GM21367 (cell line): ENCODE results near the gene ERFE.

Experiments
- ATAC-seq: cut with Tn5 transposase; IDR thresholded peaks from one replicate; pipeline ENCODE4 v1.9.1; 2021; ENCODE audit not compliant: unreplicated experiment

The ERFE gene

DNA sequence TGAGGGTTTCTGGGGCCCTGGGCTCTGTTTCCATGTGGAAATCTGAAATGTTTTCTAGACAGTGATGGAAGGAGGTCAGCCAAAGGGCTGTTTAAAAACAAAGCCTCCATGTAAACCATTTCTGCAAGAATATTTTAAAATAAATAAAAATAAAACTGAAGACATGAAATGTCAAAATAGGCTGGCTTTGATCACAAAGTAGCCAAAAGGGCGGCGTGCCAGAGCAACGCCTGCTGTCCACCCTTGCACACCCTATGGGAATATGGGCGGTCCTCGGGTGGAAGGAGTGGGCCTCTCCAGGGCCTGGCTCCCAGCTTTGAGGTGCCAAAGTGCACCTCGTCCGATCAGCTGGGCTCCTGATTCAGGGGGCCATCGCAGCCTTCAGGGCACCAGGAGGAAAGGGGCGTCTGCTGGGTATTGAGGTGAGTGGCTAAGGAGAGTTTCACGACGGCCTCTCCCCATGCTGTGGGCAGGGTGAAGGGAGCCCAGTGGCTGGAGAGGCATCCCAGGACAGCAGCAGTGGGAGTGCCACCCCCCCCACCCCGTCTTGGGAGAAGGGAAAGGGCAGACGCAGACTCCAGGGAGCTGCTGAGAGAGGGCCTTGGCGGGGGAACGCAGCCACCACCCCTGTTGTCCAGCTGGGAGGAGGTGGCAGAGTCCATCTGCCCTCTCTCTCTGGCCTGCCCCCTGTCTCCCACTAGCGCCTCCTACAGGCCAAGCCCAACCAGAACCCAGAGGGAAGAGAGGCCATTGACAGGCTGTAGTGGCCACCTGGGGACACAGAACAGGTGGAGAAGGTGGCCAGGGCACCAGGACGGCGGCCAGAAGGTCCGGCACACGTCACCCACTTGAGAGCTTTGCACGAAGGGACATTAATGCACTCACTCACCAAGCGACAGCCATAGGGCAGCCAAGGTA lies 5.7 kb upstream of the ERFE start:
- ATAC-seq = no peak

GRCh38 chr2:238154570-238154969 lies 4.2 kb upstream of the ERFE start:
- ATAC-seq = no peak

DNA sequence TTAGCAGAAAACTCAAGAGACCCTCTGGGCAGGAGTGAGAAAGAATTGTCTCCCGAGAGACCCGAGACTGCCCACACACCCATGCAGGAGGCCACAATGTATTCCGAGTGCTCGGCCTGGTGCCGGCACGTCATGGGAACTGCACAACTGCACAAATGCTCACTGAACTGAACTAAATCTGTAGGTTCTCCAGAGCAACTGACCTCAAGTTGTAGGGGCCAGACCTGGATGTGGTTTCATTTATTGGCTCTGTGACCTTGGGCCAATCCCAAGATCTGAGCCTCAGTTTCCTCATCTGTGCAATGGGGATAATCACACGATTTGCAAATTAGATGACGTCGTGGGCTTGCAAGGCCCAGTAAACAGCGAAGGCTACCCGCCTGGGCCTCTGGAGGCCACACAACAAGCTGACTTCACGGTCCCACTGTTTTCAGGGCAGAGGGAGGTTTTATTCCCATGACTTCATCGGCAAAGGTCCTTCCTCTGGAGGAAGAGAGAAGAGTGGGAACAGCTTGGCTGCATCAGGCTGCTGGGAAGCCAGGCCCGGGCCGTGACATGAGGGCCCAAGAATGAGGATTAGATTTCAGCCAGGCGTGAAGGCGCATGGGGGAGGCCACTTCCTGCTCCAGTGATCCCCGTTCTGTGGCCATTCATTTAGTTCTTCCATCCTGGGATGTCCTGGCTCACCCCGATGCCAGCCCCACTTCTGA lies 3.6 kb upstream of the ERFE start:
- no peak for ATAC-seq

- ATAC-seq = no peak
Measured at GRCh38 chr2:238155761-238156694, 2.7 kb upstream of the ERFE start.

DNA sequence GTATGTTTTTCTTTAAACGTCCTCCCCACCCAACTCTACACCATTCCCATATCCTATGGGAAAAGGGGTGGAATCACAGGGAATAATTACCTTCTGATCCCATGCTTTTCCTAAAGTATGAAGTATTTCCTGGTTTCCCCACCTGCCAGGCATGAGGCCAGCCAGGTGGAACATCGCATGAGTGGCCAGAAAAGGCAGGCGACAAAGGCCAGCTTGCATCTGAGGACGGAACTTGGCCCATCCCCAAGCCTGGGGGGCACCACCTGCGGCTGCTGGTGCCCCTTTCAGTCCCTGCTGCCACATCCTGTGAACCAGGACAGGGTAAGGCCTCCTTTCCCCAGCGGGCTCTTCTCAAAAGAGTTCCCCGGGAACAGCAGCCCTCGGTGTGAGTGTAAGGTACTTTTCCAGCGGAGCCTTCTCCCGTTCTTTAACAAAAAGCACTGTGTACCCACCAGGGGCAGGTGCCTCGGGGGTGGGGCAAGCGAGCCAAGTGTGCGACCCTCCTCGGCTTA lies 1.2 kb upstream of the ERFE start:
- ATAC-seq = no peak

DNA sequence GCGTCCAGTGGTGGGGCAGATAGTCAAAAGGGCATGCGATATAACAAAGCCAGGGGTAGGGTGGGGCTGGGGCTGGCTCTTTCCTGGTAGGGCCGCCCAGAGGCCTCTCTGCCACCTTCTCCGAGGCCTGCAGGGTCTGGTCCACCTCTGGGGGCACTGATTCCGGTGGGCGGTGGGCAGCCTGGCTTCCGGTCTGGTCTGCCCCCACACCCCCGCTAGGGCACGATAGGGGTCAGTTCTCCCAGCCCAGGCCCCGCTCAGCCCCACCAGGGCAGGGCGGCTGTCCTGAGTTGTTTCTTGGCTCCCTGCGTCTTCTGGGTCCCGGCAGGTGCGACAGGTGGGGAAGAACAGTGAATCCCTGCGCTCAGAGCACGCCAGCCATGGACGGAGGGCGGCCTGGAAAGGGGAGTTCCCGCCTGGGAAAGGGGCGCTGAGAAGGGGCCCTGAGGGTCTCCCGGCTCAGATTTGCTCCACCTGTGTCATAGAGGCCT lies 707 bp upstream of the ERFE start:
- no peak for ATAC-seq

DNA sequence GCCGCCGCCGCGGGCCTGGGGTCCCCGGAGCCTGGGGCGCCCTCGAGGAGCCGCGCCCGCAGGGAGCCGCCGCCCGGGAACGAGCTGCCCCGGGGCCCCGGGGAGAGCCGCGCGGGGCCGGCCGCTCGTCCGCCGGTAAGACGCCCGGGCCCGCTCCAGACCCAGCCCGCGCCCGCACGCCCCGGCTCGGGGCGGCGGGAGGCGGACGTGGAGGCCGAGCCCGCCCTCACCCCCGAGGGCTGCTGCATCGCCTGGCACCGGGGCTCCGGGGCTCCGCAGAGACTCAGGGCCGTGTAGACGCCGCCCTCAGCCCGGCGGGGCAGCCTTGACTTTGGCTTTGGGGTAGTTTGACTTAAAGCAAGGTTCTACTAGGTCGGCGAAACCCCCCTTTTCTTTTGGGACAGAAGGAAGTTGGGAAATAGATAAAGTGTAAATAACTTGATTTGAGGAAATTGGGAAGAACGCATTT lies 335 bp downstream of the ERFE start:
- ATAC-seq = no peak

DNA sequence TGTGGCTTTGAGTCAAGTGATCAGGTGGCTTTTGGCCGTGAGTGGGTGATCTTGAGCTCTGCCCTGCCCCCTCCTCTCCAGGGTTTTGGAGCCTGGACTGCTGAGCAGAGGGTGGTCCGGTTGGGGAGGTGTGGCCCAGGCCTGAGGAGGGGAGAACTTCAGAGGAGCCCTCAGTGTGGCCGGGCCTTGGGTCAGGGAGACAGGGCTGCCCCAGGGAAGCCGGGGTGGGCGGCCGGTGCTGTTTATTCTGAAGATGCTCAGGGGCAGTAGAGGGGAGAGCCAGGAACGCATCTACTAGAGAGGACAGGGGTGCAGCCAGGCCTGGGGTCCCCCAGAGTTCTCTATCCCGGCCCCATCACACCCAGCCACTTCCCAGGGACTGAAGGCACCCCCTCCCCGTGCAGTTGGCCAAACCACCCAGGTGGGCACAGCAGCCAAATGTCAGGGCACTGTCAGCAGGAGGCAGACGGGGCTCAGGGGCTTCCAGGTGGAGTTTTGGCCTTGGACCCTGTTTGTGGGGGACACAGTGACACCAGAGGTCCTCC lies 963 bp downstream of the ERFE start:
- ATAC-seq = no peak

- ATAC-seq = no peak
Measured at GRCh38 chr2:238160206-238161129, 1.7 kb downstream of the ERFE start.

DNA sequence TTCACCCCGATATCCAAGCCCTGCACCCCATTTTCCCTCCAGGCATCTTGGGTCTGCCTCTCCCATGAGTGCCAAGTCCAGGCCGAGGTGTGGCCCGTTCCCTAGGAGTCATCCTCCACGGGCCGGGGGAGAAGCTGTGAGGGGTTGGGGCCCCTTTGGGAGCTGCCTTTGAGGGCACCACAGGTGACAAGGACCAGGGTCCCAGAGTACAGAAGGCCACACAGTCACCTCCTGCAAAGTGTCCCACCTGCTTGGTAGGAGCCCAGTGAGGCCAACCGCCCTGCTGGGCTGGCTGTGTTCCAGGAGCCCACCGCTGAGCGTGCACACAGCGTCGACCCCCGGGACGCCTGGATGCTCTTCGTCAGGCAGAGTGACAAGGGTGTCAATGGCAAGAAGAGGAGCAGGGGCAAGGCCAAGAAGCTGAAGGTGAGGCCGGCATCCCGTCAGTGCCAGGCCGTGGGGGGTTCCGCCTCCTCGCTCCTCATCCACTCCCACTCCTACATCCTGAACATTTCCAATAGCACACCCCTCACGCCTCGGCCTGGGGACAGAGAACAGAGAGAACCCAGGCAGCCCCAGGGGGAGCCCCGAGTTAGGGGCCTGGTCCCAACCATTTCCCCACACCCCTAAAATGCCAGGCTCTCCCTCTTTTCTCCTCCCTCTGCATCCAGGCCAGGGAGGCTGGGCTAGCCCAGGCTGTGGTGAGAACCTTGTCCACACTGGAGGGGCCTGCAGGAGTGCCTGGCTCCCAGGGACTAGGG lies 2.7 kb downstream of the ERFE start:
- no peak for ATAC-seq

DNA sequence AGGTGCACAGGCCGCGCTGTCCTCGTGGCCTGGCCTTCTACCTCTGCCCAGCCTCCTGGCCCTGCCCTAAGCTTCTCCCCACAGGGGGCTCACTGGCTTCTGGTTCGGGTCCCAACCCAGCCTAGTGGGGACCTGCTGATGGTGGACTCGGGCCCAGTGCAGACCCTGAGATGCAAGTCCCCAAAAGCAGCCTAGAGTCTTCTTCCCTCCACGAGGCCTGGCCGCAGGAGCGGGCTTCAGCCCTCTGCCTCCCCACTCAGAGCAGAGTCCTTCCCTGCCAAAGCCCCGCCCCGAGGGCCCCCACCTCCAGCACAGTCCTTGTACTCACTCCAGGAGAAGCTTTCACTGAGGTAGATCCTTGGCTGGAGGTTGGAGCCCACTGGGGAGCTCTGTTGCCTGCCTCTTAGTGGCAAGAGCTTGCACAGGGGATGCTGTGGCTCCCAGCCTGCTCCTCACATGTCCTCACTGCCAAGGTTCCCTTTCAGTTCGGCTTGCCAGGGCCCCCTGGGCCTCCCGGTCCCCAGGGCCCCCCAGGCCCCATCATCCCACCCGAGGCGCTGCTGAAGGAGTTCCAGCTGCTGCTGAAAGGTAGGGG lies 3.6 kb downstream of the ERFE start:
- no peak for ATAC-seq

DNA sequence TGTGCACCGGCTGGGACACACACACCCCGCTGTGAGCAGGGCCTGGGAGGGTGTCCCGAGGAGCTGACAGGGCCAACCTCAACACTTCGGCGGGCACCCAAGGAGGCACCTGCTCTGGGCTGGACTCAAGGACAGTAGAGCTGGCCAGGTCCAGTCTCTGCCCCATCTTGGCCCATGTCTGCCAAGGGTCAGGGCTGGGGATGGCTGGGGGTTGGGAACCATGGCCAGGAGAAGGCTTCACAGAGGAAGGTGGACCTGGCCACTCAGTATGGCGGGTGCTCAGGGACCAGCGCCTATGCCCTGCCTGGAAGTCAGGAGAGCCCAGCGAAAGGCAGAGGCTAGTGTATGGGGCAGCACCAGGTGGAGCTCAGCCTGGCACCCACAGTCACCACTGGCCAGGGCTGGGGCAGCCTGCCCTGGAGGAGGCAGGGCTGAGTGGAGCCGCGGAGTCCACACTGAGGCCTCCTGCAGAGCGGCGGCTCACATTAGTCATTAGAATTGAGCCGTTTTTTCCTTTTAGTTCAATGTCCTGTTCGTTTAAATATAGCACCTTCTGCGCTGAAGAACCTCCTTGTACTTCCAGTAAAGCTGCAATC lies 4.2 kb downstream of the ERFE start:
- no peak for ATAC-seq

GRCh38 chr2:238163481-238164198 lies 4.9 kb downstream of the ERFE start:
- ATAC-seq = no peak

- ATAC-seq = no peak
Measured at GRCh38 chr2:238164906-238165287, 6.1 kb downstream of the ERFE start.

GRCh38 chr2:238165288-238165921 lies 6.6 kb downstream of the ERFE start:
- no peak for ATAC-seq

GRCh38 chr2:238166391-238167343 lies 7.9 kb downstream of the ERFE start:
- no peak for ATAC-seq
